Esophagus muscularis mucosa (tissue), 4 donors: ENCODE results near the gene LRRC26.

Source experiments
- CTCF ChIP-seq, 3 experiments: fragments of 200-600 bp in 2 of 3; fragments of 450-650 bp in 1 of 3; sonication (generic) in 2 of 3; IDR thresholded peaks; one replicate each; pipeline ENCODE4 v1.5.1; 2017 to 2019; ENCODE audit warnings: antibody characterized with exemption in 3 of 3, mild to moderate bottlenecking in 2 of 3, moderate library complexity in 1 of 3
- EP300 ChIP-seq: sonication (generic); formaldehyde crosslinking; IDR thresholded peaks from one replicate; pipeline ENCODE4 v1.6.1; 2017; ENCODE audit warnings: antibody characterized with exemption
- POLR2A ChIP-seq: fragments of 450-650 bp; IDR thresholded peaks from one replicate; pipeline ENCODE4 v1.6.1; 2017; ENCODE audit warnings: antibody characterized with exemption, moderate library complexity, mild to moderate bottlenecking, low read depth
- POLR2AphosphoS5 ChIP-seq, 2 donors: sonication (generic); formaldehyde crosslinking; IDR thresholded peaks; one replicate each; pipeline ENCODE4 v1.6.1; 2017; ENCODE audit warnings: antibody characterized with exemption in 2 of 2

GRCh38 chr9:137129456-137130175 lies 40.2 kb downstream of the LRRC26 start:
- TF ChIP-seq CTCF (IDR thresholded peaks at IDR 0.05) (no peak), POLR2A (no peak), EP300 (no peak), POLR2AphosphoS5 (IDR thresholded peaks at IDR 0.05) (peak; percentile 61 to 77)
